K562 (cell line): Measurements from ENCODE around the gene IRX3. TPM values are rescaled to one million over a fixed set of nuclear protein-coding genes. Genes with fewer than 3 reads are reported as not detected.

Experiments
- ATAC-seq: fragments of 200-7000 bp; cut with Tn5 transposase; 3 replicates; pipeline ENCODE4 v1.9.1; 2020; ENCODE audit warnings: moderate library complexity
- BruUV-seq: library from RNA; stranded (reverse); fragments of 400-500 nt; replicated peaks from 2 replicates; lab custom pipeline; 2021; lab: Mats Ljungman, UMichigan
- CTCF ChIA-PET: fragments of 300-600 bp; formaldehyde crosslinking; extraction: SDS; loops from one replicate; lab custom pipeline; 2021; ENCODE audit warnings: low intra/inter-chr PET ratio; lab: Yijun Ruan, JAX
- POLR2A ChIA-PET: fragments of 300-600, 350-650 bp; sonication (Branson Sonifier 250); formaldehyde crosslinking; extraction: SDS; loops from one replicate; lab custom pipeline; 2021; ENCODE audit warnings: antibody characterized with exemption, inconsistent platforms; lab: Yijun Ruan, JAX
- DNase-seq, 4 experiments: peaks; one replicate each; pipeline versions ENCODE4 v3.0.0 to v3.0.0-alpha.2; 2011 to 2018; ENCODE audit warnings: low spot score in 3 of 4, mixed read lengths in 3 of 4; ENCODE audit errors: extremely low read depth in 1 of 4
- FAIRE-seq: peaks from 2 replicates; lab custom pipeline; 2011; peaks lifted over from hg19 to GRCh38; lab: Jason Lieb, UNC
- H2AFZ ChIP-seq: 2 replicates; pipeline ENCODE4 v1.6.0; 2011; ENCODE audit warnings: low read depth, low read length, control low read depth, inconsistent platforms
- H3K27ac ChIP-seq: fragments of 200-600 bp; 3 replicates; pipeline ENCODE4 v1.8.0; 2011; ENCODE audit warnings: low read depth, mild to moderate bottlenecking, control low read depth, inconsistent platforms, low read length, moderate library complexity, mixed read lengths; ENCODE audit errors: extremely low read depth
- H3K27me3 ChIP-seq, 2 experiments: fragments of 300-600 bp in 1 of 2; 2 replicates in 1 of 2; 3 replicates in 1 of 2; pipeline versions ENCODE4 v1.6.0 to v1.8.0; 2011; ENCODE audit warnings: inconsistent platforms in 2 of 2, low read length in 2 of 2, mild to moderate bottlenecking in 1 of 2, mixed read lengths in 1 of 2, moderate library complexity in 1 of 2; ENCODE audit not compliant: control insufficient read depth in 2 of 2, insufficient read depth in 2 of 2
- H3K36me3 ChIP-seq: fragments of 300-600 bp; 3 replicates; pipeline ENCODE4 v1.8.0; 2011; ENCODE audit warnings: mild to moderate bottlenecking, low read length, inconsistent platforms; ENCODE audit not compliant: control insufficient read depth, insufficient read depth
- H3K4me1 ChIP-seq, 2 experiments: fragments of 200-600 bp in 1 of 2; replicated peaks in 1 of 2; 2 replicates in 1 of 2; 3 replicates in 1 of 2; pipeline versions ENCODE4 v1.5.1 to v1.8.0; 2011; ENCODE audit warnings: inconsistent platforms in 2 of 2, low read length in 2 of 2, mild to moderate bottlenecking in 1 of 2, mixed read lengths in 1 of 2, moderate library complexity in 1 of 2; ENCODE audit not compliant: control insufficient read depth in 2 of 2, insufficient read depth in 2 of 2
- H3K4me2 ChIP-seq: 2 replicates; pipeline ENCODE4 v1.6.1; 2011; ENCODE audit warnings: low read length, control low read depth, inconsistent platforms, mixed read lengths; ENCODE audit not compliant: insufficient read depth
- H3K4me3 ChIP-seq: fragments of 200-600 bp; sonication (generic), shearing (Covaris generic); 2 replicates; pipeline ENCODE4 v1.5.1; 2016; ENCODE audit warnings: control low read depth, inconsistent platforms
- H3K79me2 ChIP-seq: fragments of 200-600 bp; 3 replicates; pipeline ENCODE4 v1.8.0; 2011; ENCODE audit warnings: low read length, inconsistent platforms; ENCODE audit not compliant: control insufficient read depth, insufficient read depth
- H3K9ac ChIP-seq, 2 experiments: 2 replicates each; pipeline versions ENCODE4 v1.6.0 to v1.6.1; 2011; ENCODE audit warnings: low read depth in 2 of 2, low read length in 2 of 2, control low read depth in 1 of 2, inconsistent platforms in 1 of 2, mild to moderate bottlenecking in 1 of 2, mixed read lengths in 1 of 2; ENCODE audit not compliant: insufficient read depth in 1 of 2
- H3K9me1 ChIP-seq: one replicate; pipeline ENCODE4 v1.6.0; 2011; ENCODE audit warnings: inconsistent platforms, mild to moderate bottlenecking, low read length, moderate library complexity; ENCODE audit not compliant: control insufficient read depth, insufficient read depth
- H3K9me3 ChIP-seq: replicated peaks from 2 replicates; pipeline ENCODE4 v1.5.1; 2011; ENCODE audit warnings: low read depth, low read length, inconsistent platforms; ENCODE audit not compliant: control insufficient read depth, insufficient read depth
- H4K20me1 ChIP-seq: replicated peaks from 2 replicates; pipeline ENCODE4 v1.6.1; 2011; ENCODE audit warnings: low read length, inconsistent platforms, mixed read lengths; ENCODE audit not compliant: control insufficient read depth, insufficient read depth
- CEBPB ChIP-seq: fragments of 450-650 bp; IDR thresholded peaks from 2 replicates; pipeline ENCODE4 v1.6.1; 2016; ENCODE audit warnings: missing genetic modification characterization, missing compliant biosample characterization
- CEBPG ChIP-seq, 3 experiments: fragments of 200-800 bp in 1 of 3; sonication (Bioruptor generic) in 1 of 3; sonication (generic) in 1 of 3; formaldehyde crosslinking in 1 of 3; IDR thresholded peaks in 2 of 3; conservative IDR thresholded peaks in 1 of 3; 2 replicates each; pipeline versions ENCODE4 v1.6.1 to v1.8.0; 2016 to 2022; ENCODE audit warnings: missing compliant biosample characterization in 2 of 3, missing genetic modification characterization in 2 of 3, mild to moderate bottlenecking in 1 of 3, missing genetic modification reagents in 1 of 3
- FOSL1 ChIP-seq: fragments of 200-800 bp; sonication (Bioruptor generic); conservative IDR thresholded peaks from 2 replicates; pipeline ENCODE4 v1.6.1; 2016; ENCODE audit warnings: missing genetic modification characterization, missing compliant biosample characterization
- PTRF ChIP-seq: fragments of 450-650 bp; IDR thresholded peaks from 2 replicates; pipeline ENCODE4 v1.6.1; 2016; ENCODE audit warnings: mild to moderate bottlenecking, missing genetic modification characterization, missing compliant biosample characterization
- ZBTB17 ChIP-seq: fragments of 450-650 bp; formaldehyde crosslinking; IDR thresholded peaks from 2 replicates; pipeline ENCODE4 v1.4.0; 2020; ENCODE audit warnings: mild to moderate bottlenecking
- ZFP1 ChIP-seq: fragments of 450-650 bp; formaldehyde crosslinking; IDR thresholded peaks from 2 replicates; pipeline ENCODE4 v1.4.0; 2020; ENCODE audit warnings: mild to moderate bottlenecking, mixed read lengths
- ZNF124 ChIP-seq: sonication (generic); formaldehyde crosslinking; IDR thresholded peaks from 2 replicates; pipeline ENCODE4 v1.8.1; 2022; ENCODE audit warnings: missing genetic modification reagents
- ZNF717 ChIP-seq: fragments of 250-450 bp; sonication (Bioruptor Pico); IDR thresholded peaks from 2 replicates; pipeline ENCODE4 v1.5.0; 2021
- WGBS: fragments of 100-300 bp; shearing (Covaris generic); methylation state at CpG from one replicate; pipeline ENCODE4 v1.1.6; 2016; ENCODE audit warnings: low coverage, mixed read lengths; ENCODE audit not compliant: insufficient coverage; ENCODE audit errors: missing lambda C conversion rate; 5-methylcytosine and 5-hydroxymethylcytosine counted together
- in situ Hi-C: fragments of 300-500 bp; cut with MboI; formaldehyde crosslinking; loops from 4 replicates; pipeline ENCODE4 v1.15.0; 2018; ENCODE audit warnings: inconsistent platforms, mixed read lengths
- intact Hi-C: fragments of 100-400 bp; cut with micrococcal nuclease; formaldehyde crosslinking; loops from 2 replicates; pipeline ENCODE4 v1.14.2; 2022
- polyA plus RNA-seq, 8 experiments: library from polyadenylated mRNA; depleted of rRNA in 4 of 8; stranded (reverse) in 5 of 8; unstranded in 3 of 8; fragments of >200 nt; fragmentation: Nextera tagmentation in 2 of 8; fragmentation: Illumina TruSeq in 1 of 8; extraction: Ambion mirVana in 2 of 8; extraction: Trizol in 1 of 8; gene quantifications; 2 replicates each; pipeline versions ENCODE4 v1.2.1 to v1.2.3, GENCODE V29; 2011 to 2014; ENCODE audit warnings: inconsistent platforms in 1 of 8, missing spikeins in 1 of 8
- total RNA-seq, 7 experiments: library from RNA; depleted of rRNA in 6 of 7; stranded (reverse); fragments of >200 nt in 6 of 7; fragmentation: Illumina TruSeq in 2 of 7; extraction: Trizol in 2 of 7; gene quantifications; 2 replicates each; pipeline versions ENCODE4 v1.2.1 to v1.2.3, GENCODE V29; 2011 to 2021; ENCODE audit warnings: low replicate concordance in 1 of 7
- TF ChIP-seq, protein P1 (sequence below): fragments of 250-450 bp; sonication (Bioruptor Pico); IDR thresholded peaks from 2 replicates; pipeline ENCODE4 v1.8.0; 2022; ENCODE audit warnings: moderate library complexity, mild to moderate bottlenecking, inconsistent platforms
- TF ChIP-seq, protein P2 (sequence below): fragments of 250-450 bp; sonication (Bioruptor Pico); IDR thresholded peaks from 2 replicates; pipeline ENCODE4 v1.8.0; 2022; ENCODE audit warnings: moderate library complexity, mild to moderate bottlenecking, inconsistent platforms
- TF ChIP-seq, protein P3 (sequence below): sonication (generic); formaldehyde crosslinking; IDR thresholded peaks from 2 replicates; pipeline ENCODE4 v1.8.0; 2022; ENCODE audit warnings: mild to moderate bottlenecking, missing genetic modification reagents
- TF ChIP-seq, protein P4 (sequence below): fragments of 250-450 bp; sonication (Bioruptor Pico); IDR thresholded peaks from 2 replicates; pipeline ENCODE4 v1.8.0; 2021; ENCODE audit warnings: moderate library complexity, mild to moderate bottlenecking, inconsistent platforms

Gene IRX3
- total and polyA plus RNA-seq, 9 of the 15 experiments (the other 6 are each of a cell fraction or from before 2014, with no cell fraction given): not detected

DNA sequence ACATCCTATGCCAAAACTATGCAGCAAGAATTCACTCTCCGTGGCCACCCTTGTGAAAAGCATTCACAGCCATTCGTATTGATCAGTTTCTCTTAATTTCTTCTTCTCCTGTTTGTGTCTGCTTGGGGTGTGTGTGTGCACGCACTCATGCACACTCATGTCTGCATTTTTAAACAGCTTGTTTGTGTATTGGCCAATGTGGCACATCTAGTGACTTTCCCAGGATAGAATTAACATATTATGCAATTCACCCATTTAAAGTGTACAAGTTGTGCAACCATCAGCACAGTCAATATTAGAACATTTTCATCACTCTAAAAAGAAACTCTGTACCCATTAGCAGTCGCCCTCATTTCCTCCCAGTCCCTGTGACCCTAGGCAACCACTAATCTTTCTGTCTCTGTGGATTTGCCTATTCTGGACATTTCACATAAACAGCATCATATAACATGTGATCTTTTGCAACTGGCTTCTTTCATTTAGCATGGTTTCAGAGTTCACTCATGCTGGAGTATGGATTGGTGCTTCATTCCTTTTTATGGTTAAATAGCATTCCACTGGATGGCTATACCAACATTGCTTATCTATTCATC lies 20.1 kb downstream of the IRX3 start:
- BruUV-seq: no TSS peak
- Histone ChIP-seq H3K27ac (no peak overlapping the region), H3K4me2 (no peak overlapping the region), H3K36me3 (no peaks in the 10 kb centered on the region), H4K20me1 (no peaks in the 10 kb centered on the region), H3K9me1 (no peaks in the 10 kb centered on the region), H3K4me3 (no peak overlapping the region), H3K4me1 (no peaks in the 10 kb centered on the region), H3K27me3 (no peaks in the 10 kb centered on the region), H2AFZ (no peak overlapping the region), H3K79me2 (no peaks in the 10 kb centered on the region), H3K9ac (no peak overlapping the region), H3K9me3 (no peaks in the 10 kb centered on the region)
- TF ChIP-seq, protein P1, sequence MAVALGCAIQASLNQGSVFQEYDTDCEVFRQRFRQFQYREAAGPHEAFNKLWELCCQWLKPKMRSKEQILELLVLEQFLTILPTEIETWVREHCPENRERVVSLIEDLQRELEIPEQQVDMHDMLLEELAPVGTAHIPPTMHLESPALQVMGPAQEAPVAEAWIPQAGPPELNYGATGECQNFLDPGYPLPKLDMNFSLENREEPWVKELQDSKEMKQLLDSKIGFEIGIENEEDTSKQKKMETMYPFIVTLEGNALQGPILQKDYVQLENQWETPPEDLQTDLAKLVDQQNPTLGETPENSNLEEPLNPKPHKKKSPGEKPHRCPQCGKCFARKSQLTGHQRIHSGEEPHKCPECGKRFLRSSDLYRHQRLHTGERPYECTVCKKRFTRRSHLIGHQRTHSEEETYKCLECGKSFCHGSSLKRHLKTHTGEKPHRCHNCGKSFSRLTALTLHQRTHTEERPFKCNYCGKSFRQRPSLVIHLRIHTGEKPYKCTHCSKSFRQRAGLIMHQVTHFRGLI (CRISPR knock-in tag): no peak
- peak; percentile 34 for TF ChIP-seq CEBPB
- no peak for TF ChIP-seq CEBPG (CRISPR knock-in tag; IDR thresholded peaks at IDR 0.05)
- peak in 1 of 2 experiments; percentile 27; a peak in 1 of 4 replicates for TF ChIP-seq CEBPG (tag; conservative IDR thresholded peaks at IDR 0.05 in 1 of 2, IDR thresholded peaks at IDR 0.05 in 1 of 2)
- TF ChIP-seq ZNF124 (CRISPR knock-in tag): no peak
- TF ChIP-seq ZNF717 (CRISPR knock-in tag): no peak
- TF ChIP-seq, protein P2, sequence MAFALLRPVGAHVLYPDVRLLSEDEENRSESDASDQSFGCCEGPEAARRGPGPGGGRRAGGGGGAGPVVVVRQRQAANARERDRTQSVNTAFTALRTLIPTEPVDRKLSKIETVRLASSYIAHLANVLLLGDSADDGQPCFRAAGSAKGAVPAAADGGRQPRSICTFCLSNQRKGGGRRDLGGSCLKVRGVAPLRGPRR (CRISPR knock-in tag): no peak
- TF ChIP-seq, protein P3, sequence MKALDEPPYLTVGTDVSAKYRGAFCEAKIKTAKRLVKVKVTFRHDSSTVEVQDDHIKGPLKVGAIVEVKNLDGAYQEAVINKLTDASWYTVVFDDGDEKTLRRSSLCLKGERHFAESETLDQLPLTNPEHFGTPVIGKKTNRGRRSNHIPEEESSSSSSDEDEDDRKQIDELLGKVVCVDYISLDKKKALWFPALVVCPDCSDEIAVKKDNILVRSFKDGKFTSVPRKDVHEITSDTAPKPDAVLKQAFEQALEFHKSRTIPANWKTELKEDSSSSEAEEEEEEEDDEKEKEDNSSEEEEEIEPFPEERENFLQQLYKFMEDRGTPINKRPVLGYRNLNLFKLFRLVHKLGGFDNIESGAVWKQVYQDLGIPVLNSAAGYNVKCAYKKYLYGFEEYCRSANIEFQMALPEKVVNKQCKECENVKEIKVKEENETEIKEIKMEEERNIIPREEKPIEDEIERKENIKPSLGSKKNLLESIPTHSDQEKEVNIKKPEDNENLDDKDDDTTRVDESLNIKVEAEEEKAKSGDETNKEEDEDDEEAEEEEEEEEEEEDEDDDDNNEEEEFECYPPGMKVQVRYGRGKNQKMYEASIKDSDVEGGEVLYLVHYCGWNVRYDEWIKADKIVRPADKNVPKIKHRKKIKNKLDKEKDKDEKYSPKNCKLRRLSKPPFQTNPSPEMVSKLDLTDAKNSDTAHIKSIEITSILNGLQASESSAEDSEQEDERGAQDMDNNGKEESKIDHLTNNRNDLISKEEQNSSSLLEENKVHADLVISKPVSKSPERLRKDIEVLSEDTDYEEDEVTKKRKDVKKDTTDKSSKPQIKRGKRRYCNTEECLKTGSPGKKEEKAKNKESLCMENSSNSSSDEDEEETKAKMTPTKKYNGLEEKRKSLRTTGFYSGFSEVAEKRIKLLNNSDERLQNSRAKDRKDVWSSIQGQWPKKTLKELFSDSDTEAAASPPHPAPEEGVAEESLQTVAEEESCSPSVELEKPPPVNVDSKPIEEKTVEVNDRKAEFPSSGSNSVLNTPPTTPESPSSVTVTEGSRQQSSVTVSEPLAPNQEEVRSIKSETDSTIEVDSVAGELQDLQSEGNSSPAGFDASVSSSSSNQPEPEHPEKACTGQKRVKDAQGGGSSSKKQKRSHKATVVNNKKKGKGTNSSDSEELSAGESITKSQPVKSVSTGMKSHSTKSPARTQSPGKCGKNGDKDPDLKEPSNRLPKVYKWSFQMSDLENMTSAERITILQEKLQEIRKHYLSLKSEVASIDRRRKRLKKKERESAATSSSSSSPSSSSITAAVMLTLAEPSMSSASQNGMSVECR (CRISPR knock-in tag): no peak
- TF ChIP-seq PTRF (tag): no peak
- no peak for TF ChIP-seq ZFP1 (CRISPR knock-in tag)
- TF ChIP-seq, protein P4, sequence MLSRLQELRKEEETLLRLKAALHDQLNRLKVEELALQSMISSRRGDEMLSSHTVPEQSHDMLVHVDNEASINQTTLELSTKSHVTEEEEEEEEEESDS (CRISPR knock-in tag): no peak
- no peak for TF ChIP-seq ZBTB17
- TF ChIP-seq FOSL1 (tag): no peak
- 0% methylated on average over 4 of the region's 4 CpGs for WGBS
- DNase-seq: no peak
- no peak for FAIRE-seq
- in situ Hi-C loops (no loop called here), intact Hi-C loops (no loop called here)
- no peak for ATAC-seq
- POLR2A ChIA-PET: no interaction called here
- CTCF ChIA-PET: no interaction called here
